HPDE6-E6E7 (cell line): ENCODE data around the gene SYT6.
"Not testable (repeated sequence)": the region's sequence is repeated elsewhere in the genome, so short reads cannot be mapped to it uniquely, and the experiment has no call there.

Source experiments
- DNase-seq: peaks from one replicate; pipeline ENCODE4 v3.0.0; 2011; ENCODE audit warnings: missing footprints; ENCODE audit errors: extremely low spot score

SYT6 gene

DNA sequence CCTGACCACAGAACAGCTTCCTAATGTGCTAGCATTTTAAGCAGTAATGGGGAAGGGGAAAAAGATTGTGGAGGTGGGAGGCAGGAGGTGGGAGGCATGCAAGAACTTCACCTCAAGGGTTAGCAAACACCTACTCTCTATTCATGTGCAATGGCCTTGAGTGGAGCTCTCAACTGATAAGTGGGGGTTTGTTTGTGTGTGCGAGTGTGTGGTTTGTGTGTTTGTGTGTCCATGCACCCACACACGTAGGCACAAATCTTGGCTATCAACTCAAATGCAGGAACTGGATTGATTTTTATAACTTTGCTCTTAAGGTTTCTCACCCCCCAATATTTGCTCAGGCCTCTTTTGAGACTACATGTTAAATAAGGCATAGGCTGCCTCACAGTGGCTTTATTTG lies 78.6 kb downstream of the SYT6 start:
- no peak for DNase-seq

GRCh38 chr1:114072246-114072645 lies 81.4 kb downstream of the SYT6 start:
- no peak for DNase-seq

DNA sequence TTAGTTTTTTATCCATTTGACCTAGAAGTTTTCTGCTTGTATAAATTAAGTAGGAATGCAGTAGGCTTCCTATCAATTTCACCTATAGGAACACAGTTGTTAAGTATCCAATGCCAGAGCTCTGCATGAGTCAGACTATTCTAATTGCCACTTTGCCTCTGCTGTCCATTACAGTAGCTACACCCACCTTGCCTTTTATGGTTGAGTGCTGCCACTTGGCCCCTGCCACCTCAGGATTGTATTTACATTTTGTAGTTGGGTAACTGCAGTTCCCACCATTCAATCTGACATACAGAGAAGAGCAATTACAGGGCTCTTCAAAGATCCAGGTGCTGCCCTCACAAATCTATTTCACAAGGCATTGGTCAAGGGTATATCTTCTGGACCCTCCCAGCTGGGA lies 83.9 kb downstream of the SYT6 start:
- not testable (repeated sequence) for DNase-seq

DNA sequence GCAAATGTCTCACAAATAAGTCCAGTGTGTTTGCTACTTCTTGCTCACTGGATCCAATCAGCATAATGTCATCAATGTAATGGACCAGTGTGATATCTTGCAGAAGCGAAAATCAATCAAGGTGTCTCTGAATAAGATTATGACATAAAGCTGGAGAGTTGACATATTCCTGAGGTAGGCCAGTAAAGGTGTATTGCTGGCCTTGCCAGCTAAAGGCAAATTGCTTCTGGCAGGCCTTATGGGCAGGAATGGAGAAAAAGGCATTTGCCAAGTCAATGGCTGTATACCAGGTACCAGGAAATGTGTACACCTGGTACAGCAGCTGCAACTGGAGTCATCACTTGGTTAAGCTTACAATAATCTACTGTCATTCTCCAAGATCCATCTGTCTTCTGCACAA lies 85.0 kb downstream of the SYT6 start:
- not testable (repeated sequence) for DNase-seq

GRCh38 chr1:114065671-114066070 lies 88.0 kb downstream of the SYT6 start:
- DNase-seq, result not testable (repeated sequence)

DNA sequence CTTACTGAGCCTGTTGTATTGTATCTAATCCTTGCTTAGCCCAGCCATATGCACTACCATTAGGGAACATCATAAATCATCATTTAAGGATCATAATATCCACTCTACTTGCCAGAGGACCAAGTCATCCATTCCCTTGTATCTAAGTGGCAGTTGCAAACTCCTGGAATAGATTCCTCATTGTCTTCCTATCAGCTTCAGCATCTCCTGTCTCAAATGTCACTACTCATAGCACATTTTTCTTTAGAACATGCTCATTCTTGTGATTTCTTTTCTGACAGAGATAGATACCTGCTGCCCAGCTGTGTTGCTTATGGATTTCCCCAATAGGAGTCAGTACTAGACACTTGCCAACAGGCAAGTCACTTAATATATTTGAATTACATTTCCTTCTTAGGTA lies 90.1 kb downstream of the SYT6 start:
- DNase-seq, result no peak

DNA sequence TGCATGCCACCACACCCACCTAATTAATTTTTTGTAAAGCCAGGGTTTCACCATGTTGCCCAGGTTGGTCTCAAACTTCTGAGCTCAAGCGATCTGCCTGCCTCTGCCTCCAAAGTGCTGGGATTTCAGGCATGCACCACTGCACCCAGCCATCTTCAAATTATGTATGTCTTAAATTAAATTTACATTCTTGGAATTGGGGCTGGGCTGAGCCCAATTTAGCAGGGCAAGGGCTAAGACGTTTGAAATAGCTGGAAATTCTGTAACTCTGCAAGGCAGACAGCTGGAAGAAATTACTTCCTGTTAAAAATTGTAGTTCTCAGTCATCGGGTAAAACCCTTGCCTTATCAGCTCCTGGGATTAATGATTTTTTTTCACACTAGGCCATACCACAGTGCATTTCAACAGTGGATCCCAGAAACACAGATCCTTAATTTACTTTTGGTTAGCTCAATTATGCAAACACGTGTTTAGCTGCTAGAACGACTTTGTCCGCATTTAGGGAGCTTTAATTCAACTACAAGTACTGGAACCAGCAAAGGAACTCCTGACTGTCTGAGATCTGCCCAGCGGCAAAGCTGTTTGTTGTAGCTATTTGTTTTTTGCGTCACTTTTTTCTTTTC lies 91.1 kb downstream of the SYT6 start:
- no peak for DNase-seq

DNA sequence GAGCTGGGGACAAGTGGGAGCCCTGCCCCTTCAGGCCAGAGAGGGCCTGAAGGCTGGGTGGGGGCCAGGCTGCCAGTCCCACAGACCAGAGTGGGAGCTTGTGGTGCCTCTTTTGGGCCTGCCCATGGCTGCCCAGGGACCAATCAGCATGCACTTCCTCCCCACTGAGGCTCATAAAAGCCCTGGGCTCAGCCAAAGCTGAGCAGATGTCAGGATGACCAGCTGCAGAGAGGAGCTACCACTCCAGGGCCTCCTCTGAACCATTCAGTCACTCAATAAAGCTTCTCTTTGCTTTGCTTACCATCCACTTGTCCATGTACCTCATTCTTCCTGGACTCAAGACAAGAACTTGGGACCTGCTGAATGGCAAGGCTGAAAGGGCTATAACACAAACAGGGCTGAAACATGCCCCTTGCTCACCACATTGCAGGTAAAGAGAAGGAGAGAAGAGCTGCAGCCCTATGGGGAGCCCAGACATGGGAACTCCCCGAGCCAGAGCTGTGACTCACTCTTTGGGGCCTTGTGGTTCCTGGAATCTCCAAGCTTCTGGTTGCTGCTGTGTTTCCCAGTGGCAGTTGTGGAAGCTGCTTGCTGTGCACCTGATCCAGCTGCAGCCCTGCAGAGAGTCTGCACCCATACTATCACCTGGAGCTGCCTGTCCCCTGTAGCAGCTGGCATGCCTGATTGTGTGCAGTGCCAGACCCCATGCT lies 92.4 kb downstream of the SYT6 start:
- DNase-seq, result no peak

GRCh38 chr1:114058236-114058635 lies 95.4 kb downstream of the SYT6 start:
- DNase-seq, result not testable (repeated sequence)

- no peak for DNase-seq
These were observed 99.5 kb downstream of the SYT6 start for GRCh38 chr1:114054148-114054547.

DNA sequence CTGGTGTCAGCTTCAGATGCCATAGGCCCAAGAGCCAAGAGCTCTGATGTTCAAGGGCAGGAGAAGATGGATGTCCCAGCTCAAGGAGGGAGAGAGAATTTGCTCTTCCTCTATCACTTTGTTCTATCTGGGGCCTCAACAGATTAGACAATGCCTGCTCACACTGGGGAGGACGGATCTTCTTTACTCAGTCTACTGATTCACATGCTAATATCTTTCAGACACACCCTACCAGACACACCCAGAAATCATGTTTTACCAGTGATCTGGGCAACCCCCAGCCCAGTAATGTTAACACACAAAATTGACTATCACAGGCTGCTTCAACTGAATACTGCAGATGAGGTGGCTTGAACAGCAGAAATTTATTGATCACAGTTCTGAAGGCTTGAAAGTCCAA lies 105.4 kb downstream of the SYT6 start:
- no peak for DNase-seq

DNA sequence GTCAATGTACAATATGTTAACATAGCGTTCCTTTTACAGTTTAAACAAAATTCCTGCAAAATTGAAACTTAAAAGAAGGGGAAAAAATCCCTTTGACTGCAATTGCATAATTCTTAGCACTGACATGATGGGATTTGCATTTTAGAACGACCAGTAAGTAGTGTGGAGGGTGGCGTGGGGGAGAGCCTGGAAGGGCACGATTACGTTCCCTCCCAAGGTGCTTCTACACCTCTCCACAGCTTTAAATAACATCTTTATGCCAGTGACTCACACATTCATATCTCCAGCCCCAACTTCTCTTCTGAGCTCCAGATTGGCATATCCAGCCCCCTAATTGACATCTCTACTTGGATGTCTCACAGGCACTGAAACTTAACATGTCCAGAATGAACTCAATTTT lies 110.1 kb downstream of the SYT6 start:
- DNase-seq, result no peak

DNA sequence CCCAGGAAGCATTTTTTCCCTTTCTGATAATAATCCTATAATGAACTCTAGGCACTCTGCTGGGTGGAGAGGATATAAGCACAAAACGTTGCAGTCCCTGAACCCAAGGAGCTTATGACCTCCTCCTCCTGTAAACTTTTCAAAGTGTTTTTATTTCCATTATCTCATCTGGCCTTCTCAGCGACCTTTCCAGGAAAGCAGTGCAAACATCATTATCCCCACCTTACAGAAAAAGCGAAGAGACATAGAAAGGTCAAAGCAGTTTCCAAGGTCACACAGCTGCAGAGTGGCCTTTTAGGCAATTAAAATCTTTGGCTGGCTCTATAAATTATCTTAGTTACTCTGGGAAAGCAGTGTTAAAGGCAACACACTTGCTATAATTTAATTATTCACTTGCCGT lies 110.6 kb downstream of the SYT6 start:
- no peak for DNase-seq

- DNase-seq, result no peak
These were observed 113.2 kb downstream of the SYT6 start for GRCh38 chr1:114040273-114041015.
